GM23248 (cell line): ENCODE results near the gene KRTAP29-1.

Experiments used
- EZH2 ChIP-seq: fragments of 200-600 bp; sonication (generic); IDR thresholded peaks from 2 replicates; pipeline ENCODE4 v1.6.1; 2018; ENCODE audit warnings: antibody characterized with exemption, mild to moderate bottlenecking; ENCODE audit not compliant: insufficient read depth, poor library complexity, severe bottlenecking
- EZH2phosphoT487 ChIP-seq: fragments of 200-600 bp; sonication (generic); IDR thresholded peaks from 2 replicates; pipeline ENCODE4 v1.6.1; 2018; ENCODE audit warnings: antibody characterized with exemption, moderate library complexity, mild to moderate bottlenecking, low read depth; ENCODE audit not compliant: insufficient read depth

- no peak for TF ChIP-seq EZH2phosphoT487
- no peak for TF ChIP-seq EZH2
Observed at GRCh38 chr17:41296846-41297245, 5.8 kb downstream of the KRTAP29-1 start.
